Panc1 (cell line): ENCODE data around the gene PLEKHN1.

ENCODE experiments used
- CTCF ChIP-seq: fragments of 450-650 bp; IDR thresholded peaks from 2 replicates; pipeline ENCODE4 v1.5.1; 2017; ENCODE audit warnings: mild to moderate bottlenecking
- POLR2AphosphoS5 ChIP-seq: IDR thresholded peaks from 2 replicates; pipeline ENCODE4 v1.6.1; 2012; ENCODE audit warnings: mild to moderate bottlenecking, low read depth, low read length, moderate library complexity
- REST ChIP-seq, 2 experiments: IDR thresholded peaks; 2 replicates each; pipeline ENCODE4 v1.6.1; 2011 to 2012; ENCODE audit warnings: low read depth in 2 of 2, control low read depth in 1 of 2, low read length in 1 of 2, mild to moderate bottlenecking in 1 of 2, moderate library complexity in 1 of 2; ENCODE audit not compliant: insufficient read depth in 1 of 2
- SIN3A ChIP-seq: IDR thresholded peaks from 2 replicates; pipeline ENCODE4 v1.6.1; 2012; ENCODE audit warnings: low read depth, mild to moderate bottlenecking, low read length, moderate library complexity, borderline replicate concordance; ENCODE audit not compliant: insufficient read depth

- TF ChIP-seq CTCF (no peak), POLR2AphosphoS5 (no peak), REST (IDR thresholded peaks at IDR 0.05; ENCODE audit: insufficient read depth in 1 of 2, low read depth in 2 of 2, low read length in 1 of 2) (no peak), SIN3A (no peak)
These were observed 38.1 kb downstream of the PLEKHN1 start for GRCh38 chr1:1004420-1004779.
